Stimulated activated CD8-positive, alpha-beta memory T cell treated with anti-CD3 and anti-CD28 coated beads, Interleukin-15, amount 100 ng/mL, for 1 hour (primary cell): ENCODE results near the gene SRC.

Experiments used
- DNase-seq: peaks from one replicate; pipeline ENCODE4 v3.0.0-alpha.2; 2020; ENCODE audit warnings: low read depth

The SRC gene

DNA sequence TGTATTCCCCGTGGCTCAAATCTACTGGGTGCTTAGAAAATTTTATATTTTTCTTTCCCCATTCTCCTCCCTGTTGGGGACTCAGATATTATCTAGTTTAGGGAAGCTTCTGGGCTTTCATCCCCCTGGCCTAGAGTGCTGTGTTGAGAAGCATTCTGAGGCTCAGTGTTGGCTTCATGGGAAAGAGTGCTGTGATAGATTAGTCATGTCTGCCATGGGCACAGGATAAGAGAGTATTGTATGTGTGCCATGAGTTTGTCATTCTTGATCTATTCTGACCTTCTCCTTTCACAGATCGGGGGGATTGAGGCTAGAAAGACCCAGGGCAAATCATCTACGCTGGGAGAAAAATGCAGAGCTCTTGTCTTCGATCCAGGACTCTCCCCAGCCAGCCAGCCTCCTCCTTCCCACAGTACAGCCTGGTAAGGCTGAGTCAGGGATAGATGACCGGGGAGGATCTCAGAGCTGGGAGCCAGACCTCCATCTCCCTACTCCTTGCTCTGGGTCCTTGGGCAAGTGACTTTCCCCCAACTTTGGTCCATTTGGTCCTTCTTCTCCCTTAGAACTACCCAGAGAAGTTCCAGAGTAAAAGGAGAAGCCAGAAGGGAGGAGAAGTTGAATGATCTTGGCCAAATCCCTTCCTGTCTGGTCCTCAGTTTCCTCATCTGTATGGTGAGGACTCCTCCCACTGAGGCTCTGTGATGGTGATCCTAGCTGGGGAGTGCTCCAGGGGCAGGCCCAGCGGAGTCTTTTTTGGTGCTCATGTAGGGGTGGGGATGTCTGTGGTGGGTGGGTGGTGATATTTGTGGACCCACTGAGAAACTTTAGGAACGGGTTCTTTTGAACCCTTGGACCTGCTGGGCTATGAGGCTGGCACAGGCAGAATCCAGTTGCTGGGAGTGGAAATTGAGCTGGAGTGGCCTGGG, 5.0 kb downstream of the SRC start:
- no peak for DNase-seq

DNA sequence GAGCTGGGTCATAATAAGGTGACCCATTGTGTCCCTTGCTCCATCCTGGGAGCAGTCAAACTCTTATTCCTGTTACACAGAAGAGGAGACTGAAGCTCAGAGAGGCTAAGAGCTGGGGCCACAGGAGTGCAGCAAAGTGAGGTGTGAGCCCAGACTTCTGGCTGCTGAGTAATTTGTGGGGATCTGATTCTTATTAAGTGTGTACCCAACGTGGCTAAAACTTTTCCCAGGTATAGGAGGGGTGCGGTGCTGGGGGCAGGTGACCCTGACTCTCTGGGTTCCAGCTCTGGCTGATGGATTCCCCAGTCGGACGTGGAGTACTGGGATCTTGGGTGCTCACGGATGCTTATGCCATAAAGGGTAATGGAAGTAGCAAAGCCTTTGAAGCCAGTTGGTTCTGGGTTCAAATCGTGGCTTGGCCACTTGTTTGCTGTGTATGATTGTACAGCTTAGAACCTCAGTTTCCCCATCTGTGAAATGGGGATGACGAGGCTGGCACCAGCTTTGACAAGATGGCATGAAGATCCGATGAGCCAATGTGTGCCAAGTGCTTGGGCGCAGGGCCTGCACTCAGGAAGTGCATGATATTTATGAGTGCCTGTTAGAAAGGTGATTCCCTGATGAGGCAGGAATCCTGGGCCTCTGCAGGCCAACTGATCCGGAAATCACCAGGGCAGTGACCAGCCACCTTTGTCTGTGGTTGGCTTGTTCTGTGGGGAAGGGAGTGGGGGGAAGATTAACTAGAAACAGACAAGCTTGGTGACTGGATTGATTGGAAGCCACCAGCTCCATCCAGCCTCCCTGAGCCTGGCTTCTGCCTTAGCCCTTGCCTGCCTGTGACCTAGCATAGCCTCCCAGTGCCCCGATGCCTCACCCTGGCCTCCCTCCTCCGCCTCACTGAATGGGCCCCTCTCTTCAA, 6.0 kb downstream of the SRC start:
- DNase-seq: no peak

DNA sequence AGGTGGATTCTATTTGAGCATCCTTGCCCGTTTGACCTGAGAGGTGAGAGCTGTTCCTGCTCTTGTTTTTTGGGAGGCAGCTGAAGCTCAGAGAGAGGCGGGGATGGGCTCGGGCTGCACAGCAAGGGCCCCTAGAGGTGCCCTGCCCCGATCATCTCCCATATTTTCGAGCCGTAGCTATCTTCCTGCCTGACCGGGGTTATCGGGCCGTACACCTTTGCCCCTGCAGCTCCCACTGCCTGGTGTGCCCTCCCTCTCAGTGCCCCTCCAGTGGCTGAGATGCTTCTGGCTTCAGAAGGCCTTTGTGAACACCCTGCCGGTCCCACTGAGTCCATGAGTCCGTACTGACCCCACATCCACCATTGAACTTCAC, 6.7 kb downstream of the SRC start:
- no peak for DNase-seq

DNA sequence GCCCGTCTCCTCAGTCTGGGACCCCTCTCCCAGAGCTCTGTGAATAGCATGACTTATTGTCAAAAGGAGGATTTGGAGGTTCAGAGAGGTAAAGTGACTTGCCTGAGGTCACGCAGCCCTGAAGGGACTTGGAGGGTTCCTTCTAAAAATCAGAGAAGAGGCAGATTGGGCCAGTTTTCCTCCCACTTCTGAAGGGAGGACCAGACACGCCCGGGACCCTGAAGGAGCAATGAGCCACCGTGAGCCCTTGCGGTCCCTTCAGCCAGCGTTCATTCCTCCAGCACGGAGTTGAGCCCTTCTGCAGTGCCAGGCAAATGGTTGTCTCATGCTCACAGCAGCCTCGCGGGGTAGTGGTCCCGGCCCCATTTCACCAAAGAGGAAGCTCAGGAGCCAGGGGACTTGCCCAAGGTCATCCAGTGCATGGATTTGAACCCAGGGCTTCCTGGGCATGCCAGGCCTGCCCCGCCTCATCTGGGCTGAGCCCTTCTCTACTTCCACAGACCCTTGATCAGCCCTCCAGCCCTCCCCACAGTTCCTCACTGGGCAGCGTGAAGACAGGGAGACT, 7.4 kb downstream of the SRC start:
- DNase-seq: no peak

DNA sequence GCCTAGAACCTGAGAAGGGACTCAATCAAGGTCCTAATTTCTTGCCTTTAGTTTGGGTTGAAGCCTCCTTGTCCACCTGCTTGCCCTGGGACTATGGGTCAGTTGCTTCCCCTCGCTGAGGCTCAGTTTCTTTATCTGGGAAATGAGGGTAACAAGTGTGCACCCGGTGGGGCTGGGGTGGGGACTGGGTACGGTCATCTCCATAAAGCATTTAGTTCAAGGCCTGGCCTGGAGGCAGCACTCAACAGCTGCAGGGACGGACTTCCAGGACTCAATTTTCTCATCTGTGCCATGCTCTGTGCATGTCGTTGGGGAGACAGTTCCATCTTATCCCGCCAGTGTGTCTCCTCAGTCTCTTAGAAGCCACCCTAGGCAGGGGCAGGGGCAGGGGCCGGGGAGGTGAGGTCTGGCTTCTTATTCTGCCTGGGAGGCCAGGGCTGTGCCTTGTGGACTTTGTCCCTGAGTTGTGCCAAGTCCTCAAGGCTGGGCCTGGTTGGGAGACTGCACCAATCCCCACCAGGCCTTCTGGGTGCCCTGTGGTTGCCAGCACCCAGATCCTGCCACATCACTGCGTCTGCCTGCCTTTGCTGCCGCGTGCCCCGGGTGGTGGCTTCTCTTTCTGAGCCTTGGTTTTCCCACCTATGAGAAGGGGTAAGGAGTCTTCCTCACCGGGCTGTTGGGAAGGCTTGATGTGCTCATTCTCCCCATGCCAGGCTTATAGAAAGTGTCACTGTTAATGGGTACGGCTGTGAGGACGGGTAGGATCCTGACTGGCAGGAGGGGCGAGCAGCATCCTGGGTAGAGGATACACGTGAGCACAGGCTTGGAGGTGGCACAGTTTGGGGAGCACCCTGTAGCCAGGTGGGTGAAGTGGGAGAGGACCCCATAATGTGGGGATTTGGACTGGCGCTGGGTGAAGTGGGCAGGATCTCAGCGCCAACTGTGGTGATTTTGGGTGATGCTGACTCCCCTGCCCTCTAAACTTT, 8.6 kb downstream of the SRC start:
- DNase-seq: no peak

DNA sequence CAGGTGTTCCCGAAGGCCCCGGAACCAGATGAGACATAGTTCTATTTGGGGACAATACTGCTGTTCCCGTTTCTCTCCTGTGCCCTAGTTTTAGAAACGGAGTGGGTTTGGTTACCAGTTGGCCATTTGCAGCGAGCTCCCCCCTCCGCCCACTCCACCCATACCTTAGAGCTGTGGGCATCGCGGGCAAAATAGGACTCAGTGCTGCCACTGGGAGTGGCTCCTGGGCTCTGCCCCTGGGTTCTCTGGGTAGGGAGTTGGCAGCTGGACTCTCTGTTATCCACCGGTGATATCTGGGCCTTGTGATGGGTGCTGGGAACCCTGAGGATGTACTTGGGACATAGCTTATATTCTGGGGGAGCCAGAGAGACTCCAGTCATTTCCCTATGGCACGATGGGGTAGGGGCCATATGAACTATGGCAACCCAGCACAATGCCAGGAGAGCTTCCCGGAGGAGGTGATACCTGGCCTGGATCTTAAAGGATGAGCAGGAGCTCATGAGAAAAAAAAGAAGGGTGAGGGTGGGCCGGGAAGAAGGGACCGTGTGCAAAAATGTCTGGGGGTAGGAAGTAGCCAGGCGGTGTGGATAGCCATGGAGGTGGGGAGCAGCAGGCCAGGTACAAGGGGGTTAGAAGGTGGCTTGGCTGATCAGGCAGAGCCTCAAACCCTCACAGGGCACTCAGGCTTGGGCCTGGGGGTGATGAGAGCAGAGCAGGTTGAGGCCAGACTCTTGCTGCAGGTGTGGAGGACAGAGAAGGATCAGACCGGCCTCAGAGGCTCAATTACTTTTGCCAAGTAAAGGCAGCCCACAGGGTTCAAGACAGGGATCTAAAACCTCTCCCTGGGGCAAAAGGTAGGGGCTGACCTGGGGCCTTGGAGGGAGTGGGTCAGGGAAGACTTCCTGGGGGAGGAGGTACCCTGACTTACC, 9.6 kb downstream of the SRC start:
- no peak for DNase-seq

DNA sequence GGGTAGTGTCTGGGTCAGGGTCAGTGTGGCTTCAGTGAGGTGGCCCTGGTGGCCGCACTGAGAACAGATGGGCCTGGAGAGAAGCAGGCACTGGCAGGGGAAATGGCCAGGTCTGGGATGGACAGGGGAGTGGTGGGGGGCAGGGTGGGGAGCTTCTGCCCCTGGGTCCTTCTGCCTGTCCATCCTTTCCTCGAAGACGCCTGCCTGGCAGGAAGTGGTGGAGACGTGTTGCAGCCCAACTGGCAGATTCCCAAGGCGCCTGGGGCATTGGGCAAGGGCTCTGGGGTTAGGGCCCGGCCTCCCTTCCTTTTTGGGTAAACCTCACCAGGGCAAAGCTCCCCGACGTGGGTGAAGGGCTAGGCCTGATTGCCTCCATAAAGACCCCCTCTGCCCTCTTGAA, 10.4 kb downstream of the SRC start:
- DNase-seq: no peak

DNA sequence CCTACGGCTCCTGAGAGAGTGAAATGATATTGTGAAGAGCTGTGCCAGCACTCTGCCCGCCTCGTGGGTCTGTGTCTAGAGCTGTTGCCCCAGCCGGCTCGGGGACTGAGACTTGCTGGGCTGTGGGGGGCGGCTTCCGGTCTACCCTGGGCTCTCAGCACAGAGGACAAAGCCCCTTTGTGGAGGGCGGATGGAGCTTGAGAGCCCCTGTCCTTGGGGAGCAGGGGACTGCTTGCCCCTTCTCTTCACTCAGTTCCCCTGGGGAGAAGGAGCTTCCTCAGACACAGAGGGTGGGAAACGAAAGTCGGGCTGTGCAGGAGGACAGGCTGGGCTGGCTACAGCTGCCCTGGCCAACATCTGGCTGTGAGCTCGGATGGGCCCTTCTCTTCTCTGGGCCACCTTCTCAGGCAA, 11.0 kb downstream of the SRC start:
- no peak for DNase-seq

DNA sequence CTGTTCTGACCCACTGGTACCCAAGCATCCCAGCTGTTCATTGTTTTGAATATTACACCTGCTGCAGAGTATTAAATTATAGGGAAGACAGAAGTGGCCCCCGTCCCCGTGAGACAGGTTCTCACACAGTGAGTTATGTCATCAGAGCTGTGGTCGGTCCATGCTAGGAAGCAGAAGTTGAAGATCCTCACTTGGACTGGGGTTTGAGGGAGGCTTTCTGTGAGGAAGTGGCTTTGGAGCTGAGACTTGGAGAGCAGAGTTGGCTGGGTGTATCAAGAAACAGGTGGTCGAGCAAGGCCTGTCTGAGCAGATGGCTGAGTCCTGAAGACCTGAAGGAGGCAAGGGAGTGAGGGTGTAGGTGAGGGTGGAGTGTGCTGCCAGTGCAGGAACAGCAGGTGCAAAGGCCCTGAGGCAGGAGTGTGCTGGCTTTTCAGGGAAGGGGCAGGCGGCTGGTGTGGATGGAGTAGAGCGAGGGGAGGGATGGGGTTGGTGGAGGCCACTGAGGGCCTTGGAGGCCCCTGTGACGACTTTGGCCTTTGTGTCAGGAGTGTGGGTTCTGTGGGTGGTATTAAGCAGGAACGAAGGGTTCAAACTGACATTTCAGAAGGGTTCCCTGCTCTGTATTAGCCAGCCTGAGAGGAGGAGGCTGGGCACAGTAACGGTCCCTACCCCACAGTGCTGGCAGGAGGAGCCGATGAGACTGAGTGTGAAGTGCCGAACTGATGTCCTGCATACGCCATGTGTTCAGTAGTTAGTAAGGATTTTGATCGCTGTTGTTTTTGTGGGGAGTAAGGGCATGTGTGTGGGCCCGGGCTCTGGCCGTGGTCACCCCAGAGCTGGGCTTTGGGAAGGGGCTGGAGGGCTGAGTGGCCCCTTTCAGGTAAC, 11.8 kb downstream of the SRC start:
- no peak for DNase-seq

DNA sequence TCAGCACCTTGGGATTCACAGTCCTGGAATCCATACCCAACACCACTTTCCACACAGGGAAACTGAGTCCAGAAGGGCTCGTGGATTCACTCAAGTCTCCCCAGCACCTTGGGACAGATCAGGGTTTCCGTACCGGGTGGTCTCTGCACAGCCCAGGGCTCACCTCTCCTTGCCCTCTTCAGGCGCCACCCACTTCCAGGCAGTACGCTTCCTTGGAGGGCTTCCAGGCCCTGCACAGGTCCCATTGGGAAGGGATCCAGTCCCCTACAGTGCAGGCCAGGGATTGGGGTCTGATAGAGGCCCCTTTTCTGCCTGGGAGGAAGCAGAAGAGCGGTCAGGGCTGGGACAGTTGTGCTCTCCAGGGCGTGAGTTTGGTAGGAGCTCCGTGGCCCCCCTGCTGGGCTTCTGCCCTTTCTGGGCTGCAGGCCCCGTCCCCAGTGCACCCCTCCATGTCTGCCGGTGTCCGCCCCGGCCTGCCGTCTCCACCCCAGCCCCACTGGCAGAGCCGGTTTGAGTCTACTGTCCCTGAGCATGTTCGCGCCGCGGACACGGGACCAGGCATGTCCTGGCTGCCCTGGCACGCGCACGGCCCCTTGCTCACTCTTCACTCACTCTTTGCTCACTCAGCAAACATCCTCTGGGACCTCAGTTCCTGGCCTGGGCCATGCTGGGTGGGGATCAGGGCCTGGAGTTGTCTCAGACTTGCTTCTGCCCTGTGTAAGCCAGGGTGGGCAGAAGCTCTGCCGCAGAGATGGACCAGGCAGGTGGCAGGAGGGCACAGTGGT, 12.6 kb downstream of the SRC start:
- no peak for DNase-seq

DNA sequence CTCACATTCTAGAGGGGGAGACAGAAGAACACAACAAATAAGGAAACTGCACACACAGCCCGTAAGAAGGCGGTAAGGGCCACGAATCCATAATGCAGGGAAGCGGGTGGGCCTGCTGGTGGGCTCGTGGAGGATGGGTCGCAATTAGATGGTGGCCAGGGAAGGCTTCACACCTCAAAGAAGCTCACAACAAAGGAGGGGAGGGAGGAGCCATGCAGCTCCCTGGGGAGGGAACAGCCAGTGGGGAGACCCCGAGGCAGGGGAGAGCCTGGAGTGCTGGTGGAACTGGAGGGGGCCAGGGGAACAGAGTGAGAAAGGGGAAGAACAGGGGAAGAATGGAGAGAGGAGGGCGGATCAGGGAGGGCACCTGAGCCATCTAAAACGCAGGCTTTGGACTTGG, 13.4 kb downstream of the SRC start:
- DNase-seq: no peak

DNA sequence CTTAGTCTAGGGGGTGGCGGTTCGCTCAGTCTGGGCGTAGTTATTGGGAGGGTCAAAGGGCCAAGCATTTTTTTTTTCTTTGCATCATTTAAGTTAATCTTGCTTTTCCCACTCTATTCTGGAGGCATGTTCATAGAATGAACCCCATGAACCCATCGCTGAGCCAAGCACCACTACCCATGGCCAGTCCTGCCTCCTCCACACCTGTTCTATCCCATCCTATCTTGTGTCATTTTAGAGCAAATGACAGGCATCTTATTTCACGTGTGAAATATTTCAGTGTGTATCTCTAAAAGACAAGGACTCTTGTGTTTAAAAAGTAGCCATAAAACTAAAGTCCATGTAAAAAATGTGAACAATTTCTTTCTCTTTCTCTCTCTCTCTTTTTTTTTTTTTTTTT, 13.9 kb downstream of the SRC start:
- DNase-seq: no peak

DNA sequence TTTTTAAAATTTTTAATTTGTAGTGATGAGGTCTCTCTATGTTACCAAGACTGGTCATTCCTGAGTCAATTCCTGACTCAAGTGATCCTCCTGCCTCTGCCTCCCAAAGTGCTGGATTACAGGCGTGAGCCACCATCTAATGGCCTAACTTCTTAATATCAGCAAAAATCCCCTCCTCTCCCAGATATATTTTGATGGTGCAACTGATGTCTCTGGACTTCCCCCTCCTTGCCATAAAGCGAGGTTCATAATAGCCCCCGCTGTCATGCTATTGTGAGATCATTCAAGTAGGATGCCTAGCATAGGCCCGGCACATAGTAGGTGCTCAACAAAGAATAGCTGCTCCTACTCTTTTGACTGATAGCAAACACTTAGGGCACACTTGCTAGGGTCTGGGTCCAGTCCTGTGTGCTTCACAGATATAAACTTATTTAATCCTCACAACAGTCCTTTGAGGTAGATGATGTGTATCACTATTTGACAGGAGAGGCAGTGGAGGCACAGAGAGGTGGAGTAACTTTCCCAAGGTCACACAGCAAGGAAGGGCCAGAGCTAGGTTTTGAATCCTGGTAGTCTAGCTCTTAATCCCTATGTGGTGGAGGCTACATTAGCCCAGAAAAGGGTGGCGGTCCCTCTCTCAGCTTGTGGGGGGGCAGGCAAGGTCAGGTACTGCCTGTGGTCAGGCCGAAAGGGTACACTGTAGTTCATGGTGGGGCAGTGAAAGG, 14.6 kb downstream of the SRC start:
- DNase-seq: no peak

DNA sequence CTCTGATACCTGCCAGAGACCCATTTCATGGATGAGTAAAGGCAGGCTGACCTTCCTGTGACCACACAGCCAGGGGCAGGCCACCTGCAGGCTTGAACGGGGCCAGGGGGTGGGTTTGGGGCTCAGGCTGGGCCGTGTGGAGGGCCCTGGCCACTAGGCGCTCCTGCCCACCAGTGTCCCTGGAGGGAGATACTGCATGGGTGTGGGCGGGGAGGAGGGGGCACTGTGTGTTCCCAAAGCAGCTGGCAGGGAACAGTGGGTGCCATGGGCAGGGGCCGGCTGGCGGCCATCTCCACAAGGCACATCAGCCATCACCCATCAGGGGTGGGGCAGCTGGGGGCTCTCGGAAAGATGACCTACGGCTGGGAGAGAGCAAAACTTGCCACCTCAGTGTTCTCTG, 15.4 kb downstream of the SRC start:
- DNase-seq: no peak

DNA sequence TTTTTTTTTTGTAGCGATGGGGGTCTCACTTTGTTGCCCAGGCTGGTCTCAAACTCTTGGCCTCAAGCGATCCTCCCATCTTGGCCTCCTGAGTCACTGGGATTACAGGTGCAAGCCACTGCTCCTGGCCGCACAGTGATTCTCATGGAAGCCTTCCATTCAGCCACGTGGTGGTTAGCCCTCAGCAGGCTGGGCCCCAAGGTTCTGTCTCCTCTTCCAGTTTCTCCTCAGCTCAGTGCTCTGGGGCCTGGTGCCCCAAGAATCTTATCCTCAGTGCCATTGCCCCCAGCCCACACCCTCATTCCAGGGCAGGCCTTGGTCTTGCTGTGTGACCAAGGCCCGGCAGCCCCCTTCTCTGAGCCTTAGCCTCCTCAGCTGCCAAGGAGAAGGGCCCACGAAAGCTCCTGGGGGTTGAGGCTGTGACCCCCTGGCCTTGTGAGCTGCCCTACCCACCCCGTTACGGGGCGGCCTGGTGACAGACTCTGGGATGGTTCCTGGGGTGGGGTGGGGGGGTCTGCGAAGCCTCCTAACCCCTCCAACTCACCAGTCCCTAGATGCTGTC, 16.4 kb downstream of the SRC start:
- no peak for DNase-seq

DNA sequence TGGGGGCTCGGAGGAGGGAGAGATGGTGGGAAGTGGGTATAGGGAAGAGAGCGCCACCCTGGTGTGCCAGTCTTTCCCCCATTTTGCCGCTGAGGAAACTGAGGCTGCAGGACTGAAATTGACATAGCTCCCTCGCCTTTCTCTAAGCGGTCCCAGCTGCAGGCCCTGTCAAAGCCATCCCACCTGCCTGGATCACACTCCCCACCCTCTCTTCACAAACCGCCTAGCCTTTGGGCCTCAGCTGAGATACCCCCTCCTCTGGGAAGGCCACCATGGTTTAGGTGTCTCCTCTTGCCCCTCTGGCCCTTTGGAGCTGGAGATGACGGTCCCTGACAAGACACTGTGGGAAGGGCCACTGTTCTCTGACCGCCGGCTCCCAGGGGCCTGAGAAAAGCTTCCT, 16.9 kb downstream of the SRC start:
- DNase-seq: no peak

DNA sequence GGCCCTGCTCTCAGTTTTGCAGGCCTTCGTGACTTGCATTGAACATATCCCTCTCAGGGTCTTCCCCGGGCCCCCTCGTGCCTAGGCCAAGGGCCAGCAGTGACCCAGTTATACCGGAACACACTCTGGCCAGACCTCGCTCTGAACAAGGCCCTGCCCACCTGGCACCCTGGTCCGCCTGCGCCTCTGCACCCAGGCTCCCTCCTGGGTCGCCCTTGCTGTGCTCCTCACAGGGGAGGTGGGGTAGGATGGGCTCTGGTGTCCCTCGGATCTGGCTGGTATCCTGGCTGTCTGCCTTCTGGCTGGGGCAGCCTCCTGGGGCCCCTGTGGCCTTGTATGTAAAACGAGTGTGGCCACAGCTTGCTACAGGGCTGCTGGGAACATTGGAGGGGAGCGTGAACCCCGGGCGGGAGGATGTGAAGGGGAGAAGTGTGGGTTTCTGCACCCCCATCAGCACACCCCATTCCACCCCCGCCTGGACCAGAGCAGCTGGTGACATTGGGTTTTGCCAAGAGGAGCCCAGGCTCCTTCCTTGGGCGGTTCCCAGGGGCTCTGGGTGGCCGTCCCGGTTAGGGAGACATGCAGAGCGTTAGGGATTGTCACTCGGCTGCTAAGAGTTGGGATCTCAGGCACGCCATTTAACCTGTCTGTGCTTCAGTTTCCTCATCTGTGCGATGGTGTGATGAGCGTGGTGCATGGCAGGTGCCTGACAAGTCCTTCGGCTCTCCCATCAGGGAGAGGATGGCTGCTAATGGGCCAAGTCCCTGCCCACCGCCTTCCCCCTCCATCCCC, 17.5 kb downstream of the SRC start:
- DNase-seq: no peak
